IMR-90 (cell line): Measurements from ENCODE around the gene MINDY3. TPM values are rescaled to one million over a fixed set of nuclear protein-coding genes. Genes with fewer than 3 reads are reported as not detected.
A peak's percentile ranks its signal among the peaks of the same experiment; 100 is the strongest.

ENCODE experiments used
- ATAC-seq: fragments of 200-7000 bp; cut with Tn5 transposase; 2 replicates; pipeline ENCODE4 v1.9.1; 2020; ENCODE audit warnings: low read depth, mild to moderate bottlenecking, moderate library complexity
- BruUV-seq: library from RNA; stranded (reverse); fragments of 400-500 nt; replicated peaks from 2 replicates; lab custom pipeline; 2021; lab: Mats Ljungman, UMichigan
- CTCF ChIA-PET: fragments of 300-600 bp; formaldehyde crosslinking; extraction: SDS; loops from one replicate; lab custom pipeline; 2021; ENCODE audit warnings: antibody characterized with exemption; lab: Yijun Ruan, JAX
- POLR2A ChIA-PET: fragments of 300-600 bp; sonication (Branson Sonifier 250); formaldehyde crosslinking; loops from one replicate; lab custom pipeline; 2022; ENCODE audit warnings: antibody characterized with exemption; ENCODE audit not compliant: unreplicated experiment; lab: Charles Lee
- DNase-seq: peaks from one replicate; pipeline ENCODE4 v3.0.0; 2013
- H2AFZ ChIP-seq: replicated peaks from 2 replicates; pipeline ENCODE3; 2013; ENCODE audit warnings: low read length, mild to moderate bottlenecking; ENCODE audit not compliant: poor library complexity
- H2AK5ac ChIP-seq: 2 replicates; pipeline ENCODE4 v1.6.1; 2013; ENCODE audit warnings: low read depth, low read length, inconsistent platforms
- H2AK9ac ChIP-seq: replicated peaks from 2 replicates; pipeline ENCODE3; 2013; ENCODE audit warnings: mild to moderate bottlenecking, low read depth, low read length, moderate library complexity; ENCODE audit not compliant: poor library complexity
- H2BK120ac ChIP-seq: 2 replicates; pipeline ENCODE4 v1.6.1; 2013; ENCODE audit warnings: low read depth, low read length, inconsistent platforms
- H2BK15ac ChIP-seq: 3 replicates; pipeline ENCODE4 v1.6.1; 2013; ENCODE audit warnings: low read depth, low read length, inconsistent platforms
- H2BK20ac ChIP-seq: 2 replicates; pipeline ENCODE4 v1.6.1; 2013; ENCODE audit warnings: low read depth, mild to moderate bottlenecking, inconsistent platforms, low read length, moderate library complexity
- H2BK5ac ChIP-seq: 2 replicates; pipeline ENCODE4 v1.6.1; 2013; ENCODE audit warnings: mild to moderate bottlenecking, low read depth, low read length, inconsistent platforms; ENCODE audit not compliant: poor library complexity, severe bottlenecking
- H3K14ac ChIP-seq: replicated peaks from 2 replicates; pipeline ENCODE4 v1.6.1; 2013; ENCODE audit warnings: low read depth, low read length, inconsistent platforms
- H3K18ac ChIP-seq: 2 replicates; pipeline ENCODE4 v1.6.1; 2013; ENCODE audit warnings: low read depth, low read length, control low read depth
- H3K23ac ChIP-seq: 2 replicates; pipeline ENCODE4 v1.6.1; 2013; ENCODE audit warnings: low read depth, low read length, inconsistent platforms
- H3K27ac ChIP-seq: 2 replicates; pipeline ENCODE4 v1.5.1; 2013; ENCODE audit warnings: mild to moderate bottlenecking, control low read depth, low read length; ENCODE audit not compliant: insufficient read depth
- H3K27me3 ChIP-seq: 2 replicates; pipeline ENCODE4 v1.6.1; 2013; ENCODE audit warnings: low read length; ENCODE audit not compliant: control insufficient read depth, insufficient read depth
- H3K36me3 ChIP-seq: 2 replicates; pipeline ENCODE4 v1.6.1; 2013; ENCODE audit warnings: low read length, mixed read lengths; ENCODE audit not compliant: control insufficient read depth, insufficient read depth
- H3K4ac ChIP-seq: 2 replicates; pipeline ENCODE4 v1.6.1; 2013; ENCODE audit warnings: low read depth, low read length, inconsistent platforms
- H3K4me1 ChIP-seq: 2 replicates; pipeline ENCODE4 v1.6.1; 2013; ENCODE audit warnings: low read length, mixed read lengths; ENCODE audit not compliant: control insufficient read depth, insufficient read depth
- H3K4me2 ChIP-seq: 2 replicates; pipeline ENCODE4 v1.6.1; 2013; ENCODE audit warnings: low read depth, mild to moderate bottlenecking, control low read depth, low read length, moderate library complexity
- H3K4me3 ChIP-seq: 2 replicates; pipeline ENCODE4 v1.5.1; 2013; ENCODE audit warnings: low read depth, mild to moderate bottlenecking, control low read depth, low read length, moderate library complexity; ENCODE audit not compliant: insufficient read depth
- H3K56ac ChIP-seq: 2 replicates; pipeline ENCODE4 v1.6.1; 2013; ENCODE audit warnings: low read length, inconsistent platforms; ENCODE audit not compliant: insufficient read depth; ENCODE audit errors: extremely low read depth
- H3K79me1 ChIP-seq, 2 experiments: 2 replicates each; pipeline ENCODE4 v1.6.1; 2013; ENCODE audit warnings: low read length in 2 of 2, inconsistent platforms in 1 of 2, low read depth in 1 of 2
- H3K9ac ChIP-seq: 2 replicates; pipeline ENCODE4 v1.6.1; 2013; ENCODE audit warnings: low read depth, low read length, control low read depth
- H3K9me1 ChIP-seq: 2 replicates; pipeline ENCODE4 v1.6.1; 2013; ENCODE audit warnings: low read length, inconsistent platforms; ENCODE audit not compliant: insufficient read depth
- H3K9me3 ChIP-seq: 2 replicates; pipeline ENCODE4 v1.6.1; 2013; ENCODE audit warnings: low read length; ENCODE audit not compliant: control insufficient read depth, insufficient read depth
- H4K20me1 ChIP-seq: 2 replicates; pipeline ENCODE4 v1.6.1; 2013; ENCODE audit warnings: low read length, inconsistent platforms; ENCODE audit not compliant: insufficient read depth
- H4K5ac ChIP-seq: 2 replicates; pipeline ENCODE4 v1.6.1; 2013; ENCODE audit warnings: mild to moderate bottlenecking, low read depth, low read length, control low read depth
- H4K8ac ChIP-seq, 2 experiments: 2 replicates each; pipeline ENCODE4 v1.6.1; 2013; ENCODE audit warnings: low read depth in 2 of 2, low read length in 2 of 2, control low read depth in 1 of 2, inconsistent platforms in 1 of 2
- H4K91ac ChIP-seq: 2 replicates; pipeline ENCODE4 v1.6.1; 2013; ENCODE audit warnings: low read depth, low read length, inconsistent platforms; ENCODE audit not compliant: insufficient read depth
- BHLHE40 ChIP-seq: fragments of 150-350 bp; IDR thresholded peaks from 2 replicates; pipeline ENCODE4 v1.6.1; 2016; ENCODE audit warnings: mild to moderate bottlenecking, low read depth, low read length
- CEBPB ChIP-seq: IDR thresholded peaks from 2 replicates; pipeline ENCODE4 v1.6.1; 2012; ENCODE audit warnings: low read depth, low read length, improper control_type of control experiment
- FOS ChIP-seq: fragments of 150-350 bp; IDR thresholded peaks from 2 replicates; pipeline ENCODE4 v1.6.1; 2016; ENCODE audit warnings: low read depth, low read length
- MAFK ChIP-seq: IDR thresholded peaks from 2 replicates; pipeline ENCODE4 v1.6.1; 2012; ENCODE audit warnings: low read depth, low read length, improper control_type of control experiment
- MAZ ChIP-seq: IDR thresholded peaks from 2 replicates; pipeline ENCODE4 v1.6.1; 2012; ENCODE audit warnings: low read depth, mild to moderate bottlenecking, low read length, improper control_type of control experiment, moderate library complexity, borderline replicate concordance
- MXI1 ChIP-seq: IDR thresholded peaks from 2 replicates; pipeline ENCODE4 v1.6.1; 2012; ENCODE audit warnings: low read depth, mild to moderate bottlenecking, low read length, moderate library complexity, borderline replicate concordance
- RAD21 ChIP-seq: IDR thresholded peaks from 2 replicates; pipeline ENCODE4 v1.6.1; 2012; ENCODE audit warnings: low read length, improper control_type of control experiment
- RCOR1 ChIP-seq: IDR thresholded peaks from 2 replicates; pipeline ENCODE4 v1.6.1; 2012; ENCODE audit warnings: mild to moderate bottlenecking, low read length, improper control_type of control experiment; ENCODE audit not compliant: insufficient replicate concordance
- RFX5 ChIP-seq: IDR thresholded peaks from 2 replicates; pipeline ENCODE4 v1.8.0; 2012; ENCODE audit warnings: low read depth, mild to moderate bottlenecking, low read length, moderate library complexity
- SMC3 ChIP-seq: fragments of 150-350 bp; IDR thresholded peaks from 2 replicates; pipeline ENCODE4 v1.6.1; 2016; ENCODE audit warnings: low read depth, mild to moderate bottlenecking, antibody characterized with exemption, low read length, moderate library complexity
- WGBS, 2 experiments: methylation state at CpG; one replicate each; pipeline versions ENCODE4 v1.1.5 to v1.1.7; 2013; ENCODE audit warnings: missing lambda C conversion rate in 2 of 2; ENCODE audit not compliant: insufficient read length in 1 of 2; ENCODE audit errors: extremely low coverage in 2 of 2; 5-methylcytosine and 5-hydroxymethylcytosine counted together
- dilution Hi-C: fragments of 300-500 bp; cut with HindIII; formaldehyde crosslinking; loops from one replicate; pipeline ENCODE4 v1.14.3; 2018; ENCODE audit warnings: low sequenced_read_pairs; ENCODE audit not compliant: unreplicated experiment
- in situ Hi-C: fragments of 300-500 bp; cut with MboI; formaldehyde crosslinking; loops from 3 replicates; pipeline ENCODE4 v1.14.3; 2019; ENCODE audit warnings: low sequenced_read_pairs, inconsistent platforms, mixed read lengths
- intact Hi-C: fragments of 100-400 bp; cut with micrococcal nuclease; formaldehyde crosslinking; loops from 2 replicates; pipeline ENCODE4 v1.10.0; 2022
- polyA plus RNA-seq, 3 experiments: library from polyadenylated mRNA; depleted of rRNA; stranded (reverse); fragments of >200 nt; gene quantifications; 2 replicates each; pipeline ENCODE4 v1.2.3, GENCODE V29; 2012; ENCODE audit warnings: low replicate concordance in 1 of 3
- total RNA-seq: library from RNA; depleted of rRNA; stranded (reverse); fragments of >200 nt; gene quantifications from 2 replicates; pipeline ENCODE4 v1.2.3, GENCODE V29; 2012
- TF ChIP-seq, protein P1 (sequence below): conservative IDR thresholded peaks from 2 replicates; pipeline ENCODE4 v1.5.1; 2012; ENCODE audit warnings: mild to moderate bottlenecking, low read depth, low read length, improper control_type of control experiment
- TF ChIP-seq, protein P2 (sequence below): fragments of 150-350 bp; IDR thresholded peaks from 2 replicates; pipeline ENCODE4 v1.6.1; 2016; ENCODE audit warnings: low read depth, mild to moderate bottlenecking, low read length, moderate library complexity, borderline replicate concordance

Gene MINDY3
- total and polyA plus RNA-seq, 2 of the 4 experiments (the other 2 are of a cell fraction): 13.9 to 14.5 TPM

DNA sequence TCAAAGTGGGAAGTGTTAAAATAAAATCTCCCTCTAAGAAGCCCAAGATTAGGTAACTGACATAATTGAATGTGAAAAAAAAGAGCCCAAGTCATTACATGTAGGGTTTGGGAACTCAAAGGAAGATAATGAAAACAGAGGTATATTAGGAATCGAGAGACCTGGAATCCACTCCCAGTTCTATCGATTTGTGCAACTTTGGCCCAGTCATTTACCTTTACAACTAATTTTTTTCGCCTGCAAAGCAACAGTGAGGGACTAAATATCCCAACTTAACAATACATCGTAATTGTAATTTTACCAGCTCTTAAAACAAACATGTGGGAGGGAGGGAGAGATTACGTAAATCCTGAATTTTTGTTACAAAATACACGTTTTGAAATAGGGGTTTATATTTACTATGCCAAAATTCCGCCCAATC lies 1.4 kb downstream of the MINDY3 start:
- Histone ChIP-seq H2AK9ac (no peak overlapping the region), H3K56ac (no peak overlapping the region), H3K14ac (no peak overlapping the region), H3K27me3 (no peaks in the 10 kb centered on the region), H3K79me1 (peaks cover 5 to 33% of the 10 kb centered on the region in 2 experiments; a peak in 2 of 4 replicates), H3K9ac (no peak overlapping the region), H3K4me3 (no peak overlapping the region), H4K5ac (no peak overlapping the region), H4K91ac (no peak overlapping the region), H3K23ac (no peak overlapping the region), H2BK20ac (no peak overlapping the region), H2AK5ac (no peak overlapping the region), H4K8ac (no peak overlapping the region), H2BK15ac (no peak overlapping the region), H3K27ac (no peak overlapping the region), H2AFZ (no peak overlapping the region), H4K20me1 (peaks cover 5% of the 10 kb centered on the region; the same call in 1 of the 2 replicates), H3K9me3 (no peaks in the 10 kb centered on the region), H3K4me1 (no peaks in the 10 kb centered on the region), H3K9me1 (no peaks in the 10 kb centered on the region; the same call in 1 of the 2 replicates), H2BK5ac (no peak overlapping the region), H3K4me2 (peak overlapping the region; percentile 71), H2BK120ac (no peak overlapping the region), H3K36me3 (no peaks in the 10 kb centered on the region), H3K18ac (no peak overlapping the region), H3K4ac (no peak overlapping the region)
- ChIA-PET POLR2A (no interaction called here), CTCF (interaction anchor here (0.7 kb wide), 1 partner anchor 1594 kb away, joined by 3 read pairs; no protein-coding TSS in a partner anchor)
- in situ Hi-C loops: no loop called here
- dilution Hi-C loops: no loop called here
- TF ChIP-seq, protein P1, sequence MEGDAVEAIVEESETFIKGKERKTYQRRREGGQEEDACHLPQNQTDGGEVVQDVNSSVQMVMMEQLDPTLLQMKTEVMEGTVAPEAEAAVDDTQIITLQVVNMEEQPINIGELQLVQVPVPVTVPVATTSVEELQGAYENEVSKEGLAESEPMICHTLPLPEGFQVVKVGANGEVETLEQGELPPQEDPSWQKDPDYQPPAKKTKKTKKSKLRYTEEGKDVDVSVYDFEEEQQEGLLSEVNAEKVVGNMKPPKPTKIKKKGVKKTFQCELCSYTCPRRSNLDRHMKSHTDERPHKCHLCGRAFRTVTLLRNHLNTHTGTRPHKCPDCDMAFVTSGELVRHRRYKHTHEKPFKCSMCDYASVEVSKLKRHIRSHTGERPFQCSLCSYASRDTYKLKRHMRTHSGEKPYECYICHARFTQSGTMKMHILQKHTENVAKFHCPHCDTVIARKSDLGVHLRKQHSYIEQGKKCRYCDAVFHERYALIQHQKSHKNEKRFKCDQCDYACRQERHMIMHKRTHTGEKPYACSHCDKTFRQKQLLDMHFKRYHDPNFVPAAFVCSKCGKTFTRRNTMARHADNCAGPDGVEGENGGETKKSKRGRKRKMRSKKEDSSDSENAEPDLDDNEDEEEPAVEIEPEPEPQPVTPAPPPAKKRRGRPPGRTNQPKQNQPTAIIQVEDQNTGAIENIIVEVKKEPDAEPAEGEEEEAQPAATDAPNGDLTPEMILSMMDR: no peak
- TF ChIP-seq MAZ: no peak
- TF ChIP-seq, protein P2, sequence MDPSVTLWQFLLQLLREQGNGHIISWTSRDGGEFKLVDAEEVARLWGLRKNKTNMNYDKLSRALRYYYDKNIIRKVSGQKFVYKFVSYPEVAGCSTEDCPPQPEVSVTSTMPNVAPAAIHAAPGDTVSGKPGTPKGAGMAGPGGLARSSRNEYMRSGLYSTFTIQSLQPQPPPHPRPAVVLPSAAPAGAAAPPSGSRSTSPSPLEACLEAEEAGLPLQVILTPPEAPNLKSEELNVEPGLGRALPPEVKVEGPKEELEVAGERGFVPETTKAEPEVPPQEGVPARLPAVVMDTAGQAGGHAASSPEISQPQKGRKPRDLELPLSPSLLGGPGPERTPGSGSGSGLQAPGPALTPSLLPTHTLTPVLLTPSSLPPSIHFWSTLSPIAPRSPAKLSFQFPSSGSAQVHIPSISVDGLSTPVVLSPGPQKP: no peak
- no peak for TF ChIP-seq RFX5
- no peak for TF ChIP-seq SMC3
- no peak for TF ChIP-seq BHLHE40
- TF ChIP-seq MXI1: no peak
- no peak for TF ChIP-seq FOS
- TF ChIP-seq RAD21: no peak
- no peak for TF ChIP-seq RCOR1
- no peak for TF ChIP-seq CEBPB
- TF ChIP-seq MAFK: no peak
- no peak for DNase-seq
- intact Hi-C loops: no loop called here
- BruUV-seq: no TSS peak
- ATAC-seq: no peak
- no CpG with 5 or more reads among the region's 7 CpGs for WGBS, 2 experiments
